Glutamatergic neuron (in vitro differentiated cells): ENCODE measurements around the gene CHCHD1. TPM values are rescaled to one million over a fixed set of nuclear protein-coding genes. Genes with fewer than 3 reads are reported as not detected.
"Not testable (repeated sequence)": the region's sequence is repeated elsewhere in the genome, so short reads cannot be mapped to it uniquely, and the experiment has no call there.

Experiments used
- DNase-seq: peaks from one replicate; pipeline ENCODE4 v3.0.0; 2022
- H3K27ac Mint-ChIP-seq: one replicate; pipeline ENCODE4 v1.8.0; 2020; ENCODE audit warnings: mild to moderate bottlenecking, mixed read lengths, inconsistent platforms; ENCODE audit not compliant: unreplicated experiment
- H3K27me3 Mint-ChIP-seq: one replicate; pipeline ENCODE4 v1.8.0; 2020; ENCODE audit warnings: mild to moderate bottlenecking, moderate library complexity, mixed read lengths, inconsistent platforms; ENCODE audit not compliant: unreplicated experiment
- H3K36me3 Mint-ChIP-seq: one replicate; pipeline ENCODE4 v1.8.0; 2020; ENCODE audit warnings: mild to moderate bottlenecking, mixed read lengths, inconsistent platforms; ENCODE audit not compliant: unreplicated experiment
- H3K4me1 Mint-ChIP-seq: one replicate; pipeline ENCODE4 v1.8.0; 2020; ENCODE audit warnings: mild to moderate bottlenecking, low read depth, mixed read lengths, inconsistent platforms; ENCODE audit not compliant: unreplicated experiment
- H3K4me3 Mint-ChIP-seq: one replicate; pipeline ENCODE4 v1.8.0; 2020; ENCODE audit warnings: mild to moderate bottlenecking, mixed read lengths, inconsistent platforms; ENCODE audit not compliant: unreplicated experiment
- H3K9me3 Mint-ChIP-seq: one replicate; pipeline ENCODE4 v1.8.0; 2020; ENCODE audit warnings: mild to moderate bottlenecking, moderate library complexity, mixed read lengths, inconsistent platforms; ENCODE audit not compliant: unreplicated experiment
- total RNA-seq: library from RNA; stranded (reverse); fragmentation: NEBNext Ultra II Directional; extraction: Animal tissue kit (Norgen Biotek cat#: 25700); gene quantifications from one replicate; pipeline ENCODE4 v1.2.1, GENCODE V29; 2021; ENCODE audit not compliant: unreplicated experiment
- TF ChIP-seq, protein P1 (sequence below): fragments of 200-600 bp; sonication (generic); IDR thresholded peaks from one replicate; pipeline ENCODE4 v1.5.0; 2021; ENCODE audit not compliant: partially characterized antibody, unreplicated experiment

CHCHD1 gene
- total RNA-seq, 1 donor from 2014 or later, result 30.9 TPM

DNA sequence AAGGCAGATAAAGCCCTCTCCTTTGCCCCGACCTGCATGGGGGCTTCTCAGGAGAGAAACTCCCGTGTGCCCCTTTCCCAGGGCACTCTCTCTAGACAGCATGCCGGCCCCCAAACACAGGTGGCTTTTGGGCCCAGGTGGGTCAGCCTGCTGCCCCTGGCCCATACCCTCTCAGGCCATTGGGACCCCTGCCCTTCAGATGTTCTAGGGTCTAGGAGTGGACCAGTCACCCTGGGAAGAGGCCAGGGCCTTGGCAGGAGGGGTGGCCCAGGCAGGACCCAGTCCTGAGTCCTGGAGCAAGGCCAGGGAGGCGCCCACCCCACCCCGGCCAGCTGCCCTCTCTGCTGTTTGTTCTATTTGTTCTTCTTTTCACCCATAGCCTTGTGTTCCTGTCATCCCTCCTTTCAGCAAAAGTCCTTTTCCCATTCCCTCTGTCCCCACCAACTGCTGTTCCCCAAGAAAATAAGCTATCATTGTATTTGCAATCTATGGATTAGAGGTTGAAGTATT is 47.0 kb upstream of the CHCHD1 start:
- Mint-ChIP-seq H3K9me3 (peaks cover 11% of the 10 kb centered on the region), H3K36me3 (no peaks in the 10 kb centered on the region), H3K27me3 (peaks cover 7% of the 10 kb centered on the region), H3K4me1 (no peaks in the 10 kb centered on the region), H3K27ac (peak overlapping the region; percentile 39), H3K4me3 (no peak overlapping the region)
- DNase-seq, result no peak
- TF ChIP-seq, protein P1, sequence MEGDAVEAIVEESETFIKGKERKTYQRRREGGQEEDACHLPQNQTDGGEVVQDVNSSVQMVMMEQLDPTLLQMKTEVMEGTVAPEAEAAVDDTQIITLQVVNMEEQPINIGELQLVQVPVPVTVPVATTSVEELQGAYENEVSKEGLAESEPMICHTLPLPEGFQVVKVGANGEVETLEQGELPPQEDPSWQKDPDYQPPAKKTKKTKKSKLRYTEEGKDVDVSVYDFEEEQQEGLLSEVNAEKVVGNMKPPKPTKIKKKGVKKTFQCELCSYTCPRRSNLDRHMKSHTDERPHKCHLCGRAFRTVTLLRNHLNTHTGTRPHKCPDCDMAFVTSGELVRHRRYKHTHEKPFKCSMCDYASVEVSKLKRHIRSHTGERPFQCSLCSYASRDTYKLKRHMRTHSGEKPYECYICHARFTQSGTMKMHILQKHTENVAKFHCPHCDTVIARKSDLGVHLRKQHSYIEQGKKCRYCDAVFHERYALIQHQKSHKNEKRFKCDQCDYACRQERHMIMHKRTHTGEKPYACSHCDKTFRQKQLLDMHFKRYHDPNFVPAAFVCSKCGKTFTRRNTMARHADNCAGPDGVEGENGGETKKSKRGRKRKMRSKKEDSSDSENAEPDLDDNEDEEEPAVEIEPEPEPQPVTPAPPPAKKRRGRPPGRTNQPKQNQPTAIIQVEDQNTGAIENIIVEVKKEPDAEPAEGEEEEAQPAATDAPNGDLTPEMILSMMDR, result no peak

DNA sequence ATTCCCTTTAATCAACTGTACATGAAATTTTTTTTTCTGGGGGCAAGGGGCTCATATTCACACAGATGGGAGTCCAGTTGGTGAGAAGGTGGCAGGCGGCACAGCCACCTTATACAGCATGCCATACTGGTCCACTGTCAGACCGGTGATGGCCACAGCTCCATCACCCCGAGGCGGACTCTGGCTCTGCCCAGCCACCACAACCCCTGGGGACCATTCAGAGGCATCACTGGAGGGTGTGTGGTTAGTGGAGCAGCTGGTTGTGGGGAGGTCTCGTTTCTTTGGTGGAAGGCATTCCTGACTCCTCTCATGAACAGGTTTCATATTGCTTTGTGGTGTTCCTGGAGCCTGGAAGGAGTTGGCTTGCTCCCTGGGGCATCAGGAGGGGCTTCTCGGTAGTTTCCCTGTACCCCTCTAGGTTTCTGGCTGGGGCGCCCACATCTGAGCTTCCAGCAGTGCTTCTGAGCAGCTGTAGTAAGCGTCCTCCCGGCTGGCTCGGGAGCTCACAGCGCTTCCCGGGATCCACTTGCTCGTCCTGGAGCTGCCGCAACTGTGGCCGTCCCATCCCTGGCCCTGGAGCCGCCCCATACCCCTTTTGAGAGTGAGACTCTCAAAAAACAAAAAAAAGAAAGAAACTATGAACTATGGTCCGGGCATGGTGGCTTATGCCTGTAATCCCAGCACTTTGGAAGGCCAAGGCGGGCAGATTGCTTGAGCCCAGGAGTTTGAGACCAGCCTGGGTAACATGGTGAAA is 41.2 kb upstream of the CHCHD1 start:
- not testable (repeated sequence) for H3K27me3 Mint-ChIP-seq, H3K4me3 Mint-ChIP-seq, H3K9me3 Mint-ChIP-seq, H3K27ac Mint-ChIP-seq, H3K36me3 Mint-ChIP-seq, DNase-seq, H3K4me1 Mint-ChIP-seq

DNA sequence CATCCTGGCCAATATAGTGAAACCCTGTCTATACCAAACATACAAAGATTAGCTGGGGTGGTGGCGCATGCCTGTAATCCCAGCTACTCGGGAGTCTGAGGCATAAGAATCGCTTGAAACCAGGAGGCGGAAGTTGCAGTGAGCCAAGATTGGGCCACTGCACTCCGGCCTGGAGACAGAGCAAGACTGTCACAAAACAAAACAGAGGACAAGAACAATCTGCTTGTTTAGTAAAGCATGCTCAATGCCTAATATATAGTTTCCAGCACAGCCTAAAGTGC is 39.5 kb upstream of the CHCHD1 start:
- H3K36me3 Mint-ChIP-seq, result no peaks in the 10 kb centered on the region
- peak overlapping the region; percentile 100 for H3K27ac Mint-ChIP-seq
- peaks cover 10% of the 10 kb centered on the region for H3K4me1 Mint-ChIP-seq
- no peak for DNase-seq
- H3K27me3 Mint-ChIP-seq, result peaks cover 6% of the 10 kb centered on the region
- TF ChIP-seq, protein P1, result no peak
- peaks cover 6% of the 10 kb centered on the region for H3K9me3 Mint-ChIP-seq
- no peak overlapping the region for H3K4me3 Mint-ChIP-seq

DNA sequence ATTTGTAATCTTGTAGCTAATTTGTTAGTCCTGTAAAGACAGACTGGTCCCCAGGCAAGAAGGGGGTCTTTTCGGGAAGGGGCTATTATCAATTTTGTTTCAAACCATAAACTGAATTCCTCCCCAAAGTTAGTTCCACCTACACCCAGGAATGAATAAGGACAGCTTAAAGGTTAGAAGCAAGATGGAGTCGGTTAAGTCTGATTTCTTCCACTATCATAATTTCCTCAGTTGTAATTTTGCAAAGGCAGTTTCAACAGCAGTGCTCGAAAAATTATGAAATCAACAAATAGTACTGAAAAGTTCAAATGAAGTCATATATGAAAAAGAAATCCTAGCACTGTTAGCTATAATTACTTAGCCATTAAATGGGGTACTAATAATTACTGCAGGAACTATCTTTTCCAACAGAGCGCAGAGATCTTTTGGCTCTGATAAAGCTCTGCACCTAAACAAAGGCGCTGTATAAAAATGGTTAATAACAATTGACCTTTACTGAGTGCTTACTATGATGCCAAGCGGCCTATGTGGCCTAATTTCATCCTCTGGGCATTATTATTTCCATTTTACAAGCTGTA is 38.4 kb upstream of the CHCHD1 start:
- TF ChIP-seq, protein P1, result no peak
- Mint-ChIP-seq H3K9me3 (peaks cover 6% of the 10 kb centered on the region), H3K36me3 (no peaks in the 10 kb centered on the region), H3K27me3 (peaks cover 6% of the 10 kb centered on the region), H3K27ac (peak overlapping the region; percentile 100), H3K4me3 (peak overlapping the region; percentile 95), H3K4me1 (peaks cover 10% of the 10 kb centered on the region)
- no peak for DNase-seq

DNA sequence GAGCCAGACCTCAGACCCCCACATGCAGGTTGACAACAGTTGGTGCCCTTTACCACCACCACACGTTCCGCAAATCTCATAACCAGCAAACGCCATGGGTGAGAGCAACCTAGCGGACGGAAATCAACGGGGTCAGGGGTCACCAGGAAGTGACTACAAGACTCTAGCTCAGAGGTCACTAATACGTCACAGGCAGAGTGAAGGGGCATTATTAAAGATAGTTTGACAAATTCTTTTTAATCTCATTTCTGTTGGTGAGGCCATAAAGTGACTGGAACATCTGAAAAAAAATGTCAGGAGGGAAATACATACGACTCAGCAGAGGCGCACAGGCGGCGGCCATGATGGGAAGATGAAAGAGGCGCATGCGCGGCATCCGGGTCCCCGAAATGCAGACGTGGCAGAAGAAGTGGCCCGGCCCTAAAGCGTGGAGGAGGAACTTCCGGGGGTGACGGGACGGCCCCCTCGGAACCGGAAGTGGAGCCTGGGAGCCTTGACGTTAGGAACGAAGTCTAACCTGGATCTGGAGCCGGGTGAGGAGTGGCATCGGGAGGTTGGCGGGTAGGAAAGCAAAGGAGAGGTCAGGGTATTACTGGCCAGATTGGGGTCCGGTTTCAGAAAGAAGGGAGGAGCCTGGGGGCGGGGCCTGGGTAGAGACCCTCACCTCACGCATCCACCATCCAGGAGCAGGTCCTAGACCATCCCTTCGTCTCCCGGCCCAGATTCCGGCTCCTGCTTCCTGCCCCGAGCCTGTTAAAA is 37.8 kb upstream of the CHCHD1 start, which contains the start of gene SEC24C:
SEC24C (plus strand) TSS at position 468 of the 759 bp plus-strand sequence. CDS start 2,461 bp downstream, outside the sequence.
- Mint-ChIP-seq H3K27me3 (peaks cover 6% of the 10 kb centered on the region), H3K36me3 (peaks cover 2% of the 10 kb centered on the region), H3K27ac (peak within 1 kb of the TSS; percentile 100), H3K4me3 (peak within 1 kb of the TSS; percentile 95), H3K9me3 (peaks cover 6% of the 10 kb centered on the region), H3K4me1 (peaks cover 10% of the 10 kb centered on the region)
- TF ChIP-seq, protein P1, result no peak
- DNase-seq, result peak; percentile 94
